GM13976 (cell line): Measurements from ENCODE around the gene FLT3LG.

Experiments
- DNase-seq: peaks from one replicate; pipeline ENCODE4 v3.0.0; 2012; ENCODE audit warnings: low spot score
- CTCF ChIP-seq: IDR thresholded peaks from 2 replicates; pipeline ENCODE4 v1.5.1; 2012; ENCODE audit warnings: borderline replicate concordance, mild to moderate bottlenecking; ENCODE audit not compliant: insufficient read depth; ENCODE audit errors: extremely low read depth, missing control alignments, control extremely low read depth
- in situ Hi-C: fragments of 300-500 bp; cut with MboI; formaldehyde crosslinking; loops from one replicate; pipeline ENCODE4 v1.12.0; 2022; ENCODE audit warnings: low sequenced_read_pairs, mixed read lengths, inconsistent platforms; ENCODE audit not compliant: unreplicated experiment

FLT3LG gene

DNA sequence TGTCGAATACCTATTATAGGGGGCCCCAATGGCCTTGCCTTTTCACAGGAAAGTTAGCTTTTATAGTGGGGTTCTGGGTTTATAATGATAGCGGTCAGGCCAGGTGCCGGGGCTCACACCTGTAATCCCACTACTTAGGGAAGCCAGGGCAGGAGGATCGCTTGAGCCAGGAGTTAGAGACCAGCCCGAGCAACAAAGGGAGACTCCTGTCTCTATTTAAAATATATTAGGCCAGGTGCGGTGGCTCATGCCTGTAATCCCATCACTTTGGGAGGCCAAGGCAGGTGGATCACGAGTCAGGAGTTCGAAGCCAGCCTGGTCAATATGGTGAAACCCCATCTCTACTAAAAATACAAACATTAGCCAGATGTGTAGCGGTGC is 29.6 kb downstream of the FLT3LG start:
- DNase-seq = no peak
- in situ Hi-C loops = no loop called here
- TF ChIP-seq CTCF = no peak

- peak; percentile 88 for DNase-seq
- in situ Hi-C loops = no loop called here
- peak; percentile 85 for TF ChIP-seq CTCF
Measured at GRCh38 chr19:49506575-49507105, 32.6 kb downstream of the FLT3LG start.

DNA sequence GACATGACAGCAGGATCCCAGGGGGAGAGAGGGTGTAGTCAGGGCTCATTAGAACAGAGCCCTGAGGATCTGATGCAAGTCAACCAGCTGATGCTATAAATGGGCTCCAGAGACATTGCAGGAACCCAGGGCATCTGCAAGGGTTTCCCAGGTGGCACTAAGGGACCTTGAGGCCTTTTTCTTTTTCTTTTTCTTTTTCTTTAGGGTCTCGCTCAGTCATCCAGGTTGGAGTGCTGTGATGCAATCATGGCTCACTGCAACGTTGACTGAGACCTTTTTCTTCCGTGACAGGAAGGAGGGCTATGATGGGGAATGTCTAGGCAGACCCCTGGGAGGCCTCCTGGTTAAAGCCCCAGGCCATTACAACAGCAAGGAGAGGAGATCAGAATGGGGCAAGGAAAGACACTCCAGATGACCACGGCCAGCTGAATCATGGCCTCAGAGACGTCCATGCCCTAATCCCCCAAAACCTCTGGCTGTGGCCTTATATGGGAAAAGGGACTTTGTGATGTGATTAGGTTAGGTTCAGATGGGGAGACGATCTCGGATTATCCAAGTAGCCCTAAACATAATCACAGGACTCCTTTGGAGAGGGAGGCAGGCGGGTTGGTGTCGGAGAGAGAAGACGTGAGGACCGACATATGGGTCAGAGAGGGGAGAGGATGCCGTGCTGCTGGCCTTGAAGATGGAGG is 33.9 kb downstream of the FLT3LG start:
- TF ChIP-seq CTCF = no peak
- in situ Hi-C loops = no loop called here
- DNase-seq = peak; percentile 12

DNA sequence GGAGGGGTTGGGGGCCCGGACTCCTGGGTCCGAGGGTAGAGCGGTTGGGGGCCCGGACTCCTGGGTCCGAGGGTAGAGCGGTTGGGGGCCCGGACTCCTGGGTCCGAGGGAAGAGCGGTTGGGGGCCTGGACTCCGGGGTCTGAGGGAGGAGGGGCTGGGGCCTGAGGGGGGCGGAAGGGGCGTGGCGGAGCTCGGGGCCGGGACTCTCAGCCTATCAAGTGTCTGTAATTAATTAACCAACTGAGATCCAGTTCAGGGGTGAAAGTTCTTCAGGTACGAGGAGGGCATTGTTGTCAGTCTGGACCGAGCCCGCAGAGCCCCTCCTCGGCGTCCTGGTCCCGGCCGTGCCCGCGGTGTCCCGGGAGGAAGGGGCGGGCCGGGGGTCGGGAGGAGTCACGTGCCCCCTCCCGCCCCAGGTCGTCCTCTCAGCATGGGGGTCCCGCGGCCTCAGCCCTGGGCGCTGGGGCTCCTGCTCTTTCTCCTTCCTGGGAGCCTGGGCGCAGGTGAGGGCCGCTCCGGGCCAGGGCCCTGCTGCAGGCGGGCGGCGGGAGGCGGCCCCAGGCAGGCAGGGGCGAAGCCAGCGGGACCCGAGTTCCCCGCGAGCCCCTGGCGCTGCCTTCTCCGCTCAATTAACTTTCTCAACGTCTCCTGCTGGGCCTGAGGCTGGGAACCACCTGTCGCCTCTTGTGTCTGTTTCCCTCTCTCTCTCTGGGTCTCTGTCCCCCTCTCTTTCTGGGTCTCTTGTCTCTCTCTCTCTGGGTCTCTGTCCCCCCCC is 39.1 kb downstream of the FLT3LG start:
- TF ChIP-seq CTCF = no peak
- in situ Hi-C loops = no loop called here
- DNase-seq = peak; percentile 52

GRCh38 chr19:49513746-49514118 is 39.7 kb downstream of the FLT3LG start:
- DNase-seq = peak; percentile 35
- TF ChIP-seq CTCF = no peak
- in situ Hi-C loops = no loop called here

- in situ Hi-C loops = no loop called here
- peak; percentile 27 for DNase-seq
- no peak for TF ChIP-seq CTCF
Measured at GRCh38 chr19:49514151-49514550, 40.1 kb downstream of the FLT3LG start.

GRCh38 chr19:49515767-49516166 is 41.8 kb downstream of the FLT3LG start:
- DNase-seq = no peak
- no peak for TF ChIP-seq CTCF

More at GRCh38 chr19:49515767-49516166, 41.8 kb downstream of the FLT3LG start:
- in situ Hi-C loops = no loop called here
